DND-41 (cell line): ENCODE results near the gene CTNNBL1.

ENCODE experiments used
- CTCF ChIP-seq: IDR thresholded peaks from 2 replicates; pipeline ENCODE4 v1.5.1; 2012; ENCODE audit warnings: borderline replicate concordance, low read length, moderate library complexity, mild to moderate bottlenecking; ENCODE audit not compliant: poor library complexity, severe bottlenecking; ENCODE audit errors: extremely low read depth
- EZH2 ChIP-seq: IDR thresholded peaks from 3 replicates; pipeline ENCODE4 v1.6.1; 2012; ENCODE audit warnings: borderline replicate concordance, low read depth, mild to moderate bottlenecking, moderate library complexity, low read length, inconsistent platforms; ENCODE audit not compliant: severe bottlenecking

GRCh38 chr20:37867289-37868195, 173.7 kb downstream of the CTNNBL1 start:
- TF ChIP-seq EZH2 = no peak
- TF ChIP-seq CTCF = no peak
